HG03045 (cell line): ENCODE data around the gene PHLPP1.

ENCODE experiments used
- ATAC-seq: cut with Tn5 transposase; IDR thresholded peaks from one replicate; pipeline ENCODE4 v1.9.1; 2021; ENCODE audit warnings: mild to moderate bottlenecking, moderate library complexity; ENCODE audit not compliant: unreplicated experiment

Gene PHLPP1

DNA sequence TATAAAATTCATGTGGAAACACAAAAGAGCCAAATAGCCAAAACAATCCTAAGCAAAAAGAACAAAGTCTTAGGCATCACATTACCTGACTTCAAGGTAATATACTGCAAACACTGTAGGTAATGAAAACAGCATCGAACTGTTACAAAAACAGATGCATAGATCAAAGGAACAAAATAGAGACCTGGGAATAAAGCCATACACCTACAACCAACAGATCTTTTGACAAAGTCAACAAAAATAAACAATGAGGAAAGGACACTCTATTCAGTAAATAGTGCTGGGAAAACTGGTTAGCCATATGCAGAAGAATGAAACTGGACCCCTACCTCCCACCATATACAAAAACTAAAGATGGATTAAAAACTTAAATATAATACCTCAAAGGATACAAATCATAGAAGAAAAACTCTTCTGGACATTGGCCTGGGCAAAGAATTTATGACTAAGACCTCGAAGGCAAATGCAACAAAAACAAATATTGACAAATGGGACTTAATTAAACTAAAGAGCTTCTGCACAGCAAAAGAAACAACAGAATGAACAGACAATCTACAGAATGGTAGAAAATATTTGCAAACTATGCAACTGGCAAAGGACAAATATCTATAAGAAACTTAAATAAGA lies 218.0 kb downstream of the PHLPP1 start:
- ATAC-seq: no peak

- ATAC-seq: no peak
Observed at GRCh38 chr18:62935994-62936393, 220.7 kb downstream of the PHLPP1 start.

GRCh38 chr18:62937065-62937464 lies 221.7 kb downstream of the PHLPP1 start:
- ATAC-seq: no peak

- ATAC-seq: no peak
Observed at GRCh38 chr18:62938006-62938405, 222.7 kb downstream of the PHLPP1 start.

- ATAC-seq: peak; percentile 52
Observed at GRCh38 chr18:62938487-62938886, 223.1 kb downstream of the PHLPP1 start.

DNA sequence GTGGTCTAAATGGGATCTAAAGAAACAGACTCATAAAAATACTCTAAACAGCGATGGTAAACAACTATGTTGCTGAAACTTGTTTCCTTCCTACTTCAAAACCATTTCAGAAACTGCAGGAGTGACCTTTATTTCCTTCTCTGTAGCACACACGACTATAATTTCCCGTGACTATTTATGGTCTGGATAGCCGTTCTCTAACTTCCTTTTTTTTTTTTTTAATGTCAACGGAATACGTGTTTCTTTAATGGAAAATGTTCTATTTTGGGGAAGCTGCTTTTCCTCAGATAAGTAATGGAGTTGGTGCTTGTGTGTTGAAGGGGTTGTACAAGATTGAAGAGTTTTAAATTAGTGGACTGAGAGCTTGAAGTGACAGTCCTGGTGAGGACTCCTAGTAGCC lies 224.1 kb downstream of the PHLPP1 start:
- ATAC-seq: no peak

DNA sequence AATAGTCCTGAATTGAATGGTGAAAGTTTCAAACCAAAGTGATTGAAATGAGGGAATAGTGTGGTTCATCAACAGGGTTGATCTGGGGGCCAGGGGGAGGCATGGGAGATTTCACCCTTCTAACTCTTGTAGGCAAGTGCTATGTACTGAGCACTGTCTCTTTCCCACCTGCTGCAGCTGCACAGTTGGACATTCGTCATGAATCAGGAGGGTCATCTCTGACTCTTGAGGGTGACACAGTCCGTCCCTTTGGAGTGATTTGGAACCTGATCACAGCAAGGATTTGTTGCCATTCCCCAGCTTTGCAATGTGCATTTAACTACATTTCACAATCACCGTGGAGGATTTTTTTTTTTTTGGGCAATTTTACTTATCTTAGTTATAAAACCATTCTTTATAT lies 224.6 kb downstream of the PHLPP1 start:
- ATAC-seq: no peak

GRCh38 chr18:62942578-62942977 lies 227.2 kb downstream of the PHLPP1 start:
- no peak for ATAC-seq

DNA sequence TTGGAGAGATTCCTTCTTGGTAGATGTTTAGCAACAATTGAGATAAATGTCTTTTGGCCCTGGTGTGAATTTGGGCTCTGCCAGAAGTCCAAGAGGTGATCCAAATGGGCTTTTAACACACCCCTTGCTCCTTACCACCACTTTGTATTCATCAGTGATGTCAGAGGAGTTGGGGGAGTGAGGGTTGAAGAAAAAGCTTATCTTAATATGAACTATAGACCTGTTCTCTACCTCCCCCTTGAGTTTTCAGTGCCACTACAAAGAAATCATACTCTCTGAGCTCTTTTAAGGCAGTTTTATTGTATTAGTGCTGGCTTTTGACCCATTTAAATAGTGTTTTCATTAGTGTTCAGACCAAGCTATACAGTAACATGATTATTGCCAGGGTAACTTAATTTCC lies 229.1 kb downstream of the PHLPP1 start:
- no peak for ATAC-seq

- ATAC-seq: no peak
Observed at GRCh38 chr18:62948788-62949187, 233.4 kb downstream of the PHLPP1 start.

DNA sequence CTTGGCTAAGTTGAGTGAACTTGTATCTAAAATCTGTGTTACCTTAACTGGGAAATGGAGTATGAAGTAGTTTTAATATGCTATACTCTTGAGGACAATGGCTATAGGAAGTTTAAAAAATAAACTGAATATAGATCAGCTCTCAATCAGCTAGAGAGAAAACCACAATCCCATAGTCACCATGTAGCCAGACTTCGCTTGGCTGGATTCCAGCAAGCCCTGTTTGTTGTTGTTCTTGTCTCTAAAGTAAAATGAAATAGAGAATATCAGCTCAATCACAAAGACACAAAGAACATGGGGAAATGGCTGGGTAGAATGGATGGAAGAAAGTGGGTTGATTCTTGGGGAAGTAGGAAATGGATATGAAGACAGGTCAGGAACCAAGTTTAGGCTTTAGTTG lies 234.9 kb downstream of the PHLPP1 start:
- no peak for ATAC-seq

- ATAC-seq: no peak
Observed at GRCh38 chr18:62952807-62953206, 237.5 kb downstream of the PHLPP1 start.

- ATAC-seq: no peak
Observed at GRCh38 chr18:62953663-62954062, 238.3 kb downstream of the PHLPP1 start.

- no peak for ATAC-seq
Observed at GRCh38 chr18:62954366-62954765, 239.0 kb downstream of the PHLPP1 start.

GRCh38 chr18:62957885-62958472 lies 242.6 kb downstream of the PHLPP1 start:
- ATAC-seq: no peak

DNA sequence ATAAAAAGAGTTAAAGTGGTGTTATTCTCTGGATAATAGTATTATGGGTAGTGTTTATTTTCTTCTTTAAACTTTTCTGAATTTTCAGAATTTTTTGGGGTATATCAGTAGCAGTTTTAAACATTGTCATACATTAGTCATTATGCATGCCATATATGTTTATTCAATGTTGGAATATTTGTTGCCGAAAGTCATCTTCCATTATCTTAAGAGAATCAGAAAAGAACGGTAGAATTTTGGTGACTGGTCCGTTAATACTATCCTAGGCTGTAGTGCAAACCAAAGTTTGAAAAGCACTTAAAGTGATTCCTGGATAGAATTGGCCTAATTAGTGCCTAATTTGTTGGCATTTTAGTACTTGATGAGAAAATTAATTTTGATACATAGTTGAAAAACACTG lies 244.1 kb downstream of the PHLPP1 start:
- ATAC-seq: no peak

DNA sequence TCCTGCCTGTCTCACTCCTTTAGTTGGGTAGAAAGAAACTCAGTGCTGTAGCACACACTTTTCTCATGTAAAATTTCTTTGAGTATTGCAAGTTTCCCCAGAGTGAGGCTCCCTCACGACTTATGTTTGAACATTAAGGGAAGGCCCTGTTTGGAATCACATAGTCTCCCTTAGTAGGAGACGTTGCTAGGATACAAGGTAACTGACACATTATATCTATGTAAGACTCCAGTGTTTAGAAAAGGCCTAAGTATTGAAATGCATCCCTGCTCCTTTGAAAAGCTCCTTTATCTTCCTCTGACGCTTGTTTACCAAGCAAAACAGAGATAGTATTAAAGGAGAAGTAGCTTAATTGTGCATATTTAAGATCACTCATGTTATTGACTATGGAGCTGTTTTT lies 248.2 kb downstream of the PHLPP1 start:
- no peak for ATAC-seq

GRCh38 chr18:62964432-62964831 lies 249.1 kb downstream of the PHLPP1 start:
- ATAC-seq: no peak

- ATAC-seq: no peak
Observed at GRCh38 chr18:62967089-62967488, 251.7 kb downstream of the PHLPP1 start.

- no peak for ATAC-seq
Observed at GRCh38 chr18:62973689-62974088, 258.3 kb downstream of the PHLPP1 start.

DNA sequence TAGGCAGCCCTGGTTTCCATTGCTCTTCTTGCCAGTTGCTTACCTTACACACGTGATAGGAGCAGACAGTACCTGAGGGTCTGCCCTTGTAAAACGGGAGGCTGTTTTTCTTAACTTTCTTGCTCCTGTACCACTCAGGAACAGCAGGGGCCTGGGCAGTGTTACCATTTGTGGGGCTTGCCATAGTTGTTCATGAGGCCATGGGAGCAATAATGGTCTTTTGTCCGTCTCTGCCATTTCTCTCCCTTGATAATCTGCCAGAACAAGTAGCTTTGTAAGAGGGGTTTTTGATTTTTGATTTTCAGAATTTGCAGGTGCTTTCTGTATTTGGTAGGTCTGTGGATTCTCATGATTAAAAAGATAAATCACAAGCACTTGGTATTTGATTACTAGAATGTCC lies 259.0 kb downstream of the PHLPP1 start:
- no peak for ATAC-seq

DNA sequence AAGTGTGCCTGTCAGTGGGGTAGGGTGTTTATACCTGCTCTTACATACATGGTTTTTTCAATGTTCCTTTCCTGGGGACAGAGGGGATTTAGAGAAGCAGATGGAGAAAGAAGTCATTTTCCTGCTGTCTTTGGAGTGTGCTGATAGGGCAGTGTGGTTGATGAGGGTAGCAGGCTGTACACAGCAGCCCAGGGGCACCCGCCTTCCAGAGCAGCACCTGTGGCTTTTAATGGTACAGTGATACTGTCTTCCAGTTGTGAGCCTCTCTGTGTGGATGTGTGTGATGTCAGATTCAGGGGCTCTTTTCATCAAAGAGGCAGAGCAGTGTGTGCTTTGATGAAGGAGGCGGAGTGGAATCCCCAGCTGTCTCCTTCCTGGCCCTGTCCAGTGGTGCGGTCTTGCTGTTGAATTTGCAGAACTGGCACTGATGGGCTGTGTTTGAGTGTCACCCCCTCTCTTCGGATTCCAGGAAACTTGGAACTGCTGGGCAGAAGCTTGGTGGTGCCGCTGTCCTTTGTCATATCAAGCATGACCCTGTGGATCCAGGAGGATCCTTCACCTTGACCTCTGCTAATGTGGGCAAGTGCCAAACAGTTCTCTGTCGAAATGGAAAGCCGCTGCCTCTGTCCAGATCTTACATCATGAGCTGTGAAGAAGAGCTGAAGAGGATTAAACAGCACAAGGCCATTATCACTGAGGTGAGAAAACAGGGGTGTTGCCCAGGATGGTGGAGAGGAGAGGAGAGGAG lies 259.8 kb downstream of the PHLPP1 start:
- no peak for ATAC-seq
